Kidney epithelial cell (primary cell): ENCODE data around the gene PDE4B. TPM values are rescaled to one million over a fixed set of nuclear protein-coding genes. Genes with fewer than 3 reads are reported as not detected.

ENCODE experiments used
- DNase-seq: peaks from one replicate; pipeline ENCODE4 v3.0.0-alpha.2; 2010; ENCODE audit warnings: low read depth
- H3K27me3 ChIP-seq: 2 replicates; pipeline ENCODE4 v1.6.0; 2011; ENCODE audit warnings: low read length; ENCODE audit not compliant: control insufficient read depth, insufficient read depth
- H3K36me3 ChIP-seq: 2 replicates; pipeline ENCODE4 v1.5.1; 2011; ENCODE audit warnings: low read length; ENCODE audit not compliant: control insufficient read depth, insufficient read depth
- H3K4me3 ChIP-seq: 2 replicates; pipeline ENCODE4 v1.5.1; 2011; ENCODE audit warnings: low read depth, mild to moderate bottlenecking, control low read depth, low read length
- CTCF ChIP-seq: IDR thresholded peaks from 2 replicates; pipeline ENCODE4 v1.5.1; 2011; ENCODE audit warnings: mild to moderate bottlenecking, moderate library complexity, low read length, control low read depth, inconsistent platforms; ENCODE audit not compliant: insufficient read depth, poor library complexity, severe bottlenecking
- total RNA-seq: library from RNA; depleted of rRNA; stranded (reverse); fragments of >200 nt; gene quantifications from 2 replicates; pipeline ENCODE4 v1.2.3, GENCODE V29; 2015

Gene PDE4B
- total RNA-seq, 1 donor from 2014 or later, result 0.33 TPM

DNA sequence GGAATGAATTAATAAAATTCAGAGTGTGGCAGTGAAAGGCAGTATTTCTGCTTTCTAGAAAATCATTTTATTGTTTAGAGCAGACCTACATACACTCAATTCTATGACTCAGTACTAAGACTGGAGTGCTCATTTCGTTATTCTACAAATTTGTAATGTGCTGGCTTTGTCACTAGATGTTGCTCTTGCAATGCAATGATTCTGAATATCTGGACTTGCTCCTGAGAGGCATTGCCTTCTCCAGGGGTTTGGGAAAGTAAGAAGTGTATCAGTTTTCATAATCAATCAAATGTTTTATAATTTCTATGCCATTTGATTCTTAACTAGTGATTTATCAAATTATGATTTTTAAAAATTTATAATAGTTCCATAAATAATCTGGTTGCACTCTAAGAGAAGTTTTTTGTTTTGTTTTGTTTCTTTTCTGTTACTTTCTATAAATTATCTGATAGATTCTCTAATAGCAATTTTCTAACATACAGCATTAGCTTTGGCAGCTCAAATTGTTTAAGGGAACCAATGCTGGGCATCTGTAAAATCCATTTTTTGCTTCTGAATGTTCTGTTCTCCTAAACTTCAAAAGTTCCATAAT is 460.7 kb downstream of the PDE4B start:
- no peaks in the 10 kb centered on the region for H3K27me3 ChIP-seq

GRCh38 chr1:66254785-66255184 is 462.1 kb downstream of the PDE4B start:
- TF ChIP-seq CTCF, result no peak
- Histone ChIP-seq H3K4me3 (no peak overlapping the region), H3K36me3 (no peaks in the 10 kb centered on the region), H3K27me3 (no peaks in the 10 kb centered on the region)
- no peak for DNase-seq

More for the DNA sequence above, 460.7 kb downstream of the PDE4B start:
- H3K4me3 ChIP-seq, result no peak overlapping the region
- H3K36me3 ChIP-seq, result no peaks in the 10 kb centered on the region
- no peak for DNase-seq
- TF ChIP-seq CTCF, result peak; percentile 67

DNA sequence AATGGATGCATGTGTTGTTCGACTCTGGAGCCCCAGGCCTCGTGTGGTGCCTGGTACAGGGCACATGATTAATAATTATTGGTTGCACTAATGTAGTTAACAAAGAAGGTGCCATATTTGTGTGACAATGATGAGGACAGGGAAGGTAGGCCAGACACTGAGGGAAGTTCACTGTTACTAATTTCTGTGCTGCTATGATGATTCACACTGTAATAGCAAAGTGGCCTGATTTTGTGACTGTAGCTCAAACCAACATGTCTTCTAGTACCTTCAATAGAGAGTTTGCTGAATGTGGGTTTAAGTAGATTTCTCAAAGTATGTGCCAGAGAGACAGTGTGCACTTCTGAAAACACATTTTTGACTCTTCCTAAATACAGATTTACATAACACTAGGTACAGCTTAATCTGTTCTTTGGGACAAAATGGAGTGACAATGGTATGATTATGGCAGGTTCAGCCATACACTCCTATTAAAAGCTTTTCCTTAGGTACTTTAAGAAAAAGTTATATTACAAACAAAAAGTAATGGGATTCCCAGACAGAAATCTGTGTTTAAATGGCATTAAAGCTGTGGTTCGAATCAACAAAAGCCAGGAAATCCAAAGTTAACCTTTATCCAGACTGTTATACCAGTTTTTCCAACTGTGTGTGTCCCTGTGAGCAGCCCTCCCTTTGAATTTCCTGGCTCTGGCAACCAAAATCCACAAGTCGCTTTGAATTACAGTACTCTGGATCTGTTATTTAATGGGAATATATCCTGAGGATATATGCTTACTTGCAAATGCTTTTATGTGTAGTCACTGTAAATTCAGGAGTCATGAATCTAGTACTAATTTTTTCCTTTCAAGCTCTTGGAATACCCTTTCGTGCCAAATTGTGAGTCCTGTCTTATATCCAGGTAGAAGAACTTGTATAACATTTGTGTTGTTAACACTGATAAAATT is 464.2 kb downstream of the PDE4B start:
- Histone ChIP-seq H3K27me3 (no peaks in the 10 kb centered on the region), H3K36me3 (no peaks in the 10 kb centered on the region), H3K4me3 (no peak overlapping the region)
- no peak for DNase-seq
- TF ChIP-seq CTCF, result no peak

DNA sequence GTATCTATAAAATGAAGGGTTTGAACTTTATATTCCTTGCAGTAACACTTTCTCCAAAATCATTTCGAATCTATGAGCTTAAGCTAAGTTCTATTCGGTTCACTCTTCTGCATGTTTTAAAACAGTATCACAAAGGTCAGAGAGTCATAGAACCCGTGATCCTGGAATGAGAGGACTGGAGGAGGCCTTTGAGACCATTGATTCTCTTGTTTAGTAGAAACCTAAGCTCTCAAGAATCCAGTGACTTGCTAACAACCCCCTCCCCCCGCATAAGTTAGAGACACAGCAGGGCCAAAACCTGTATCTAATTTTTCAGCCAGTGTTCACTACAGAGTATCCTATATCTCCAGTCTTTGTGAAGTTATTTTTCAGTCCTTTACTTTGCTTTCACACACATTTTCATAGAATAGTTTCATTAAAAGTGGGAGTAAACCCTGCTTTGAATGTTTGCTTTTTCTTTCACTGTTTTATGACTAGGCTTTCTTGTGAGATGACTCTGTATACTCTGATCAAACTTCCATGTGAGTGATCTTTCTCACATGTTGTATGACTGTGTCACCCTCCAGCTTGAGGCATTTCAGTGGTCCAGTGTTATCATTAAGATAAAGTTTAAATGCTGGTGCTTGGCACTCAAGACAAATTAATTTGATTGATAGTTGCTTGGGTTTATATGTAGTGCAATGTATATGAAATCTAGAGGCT is 465.9 kb downstream of the PDE4B start:
- no peak for DNase-seq
- H3K27me3 ChIP-seq, result no peaks in the 10 kb centered on the region
- H3K4me3 ChIP-seq, result no peak overlapping the region
- no peak for TF ChIP-seq CTCF
- no peaks in the 10 kb centered on the region for H3K36me3 ChIP-seq

GRCh38 chr1:66261364-66261763 is 468.7 kb downstream of the PDE4B start:
- DNase-seq, result no peak
- TF ChIP-seq CTCF, result no peak
- no peaks in the 10 kb centered on the region for H3K36me3 ChIP-seq
- H3K4me3 ChIP-seq, result no peak overlapping the region
- H3K27me3 ChIP-seq, result no peaks in the 10 kb centered on the region
